WTC11 (cell line): ENCODE results near the gene SLIRP. TPM values are rescaled to one million over a fixed set of nuclear protein-coding genes. Genes with fewer than 3 reads are reported as not detected.

ENCODE experiments used
- ATF2 ChIP-seq: sonication (generic); formaldehyde crosslinking; IDR thresholded peaks from 2 replicates; pipeline ENCODE4 v1.8.1; 2022; ENCODE audit warnings: low read depth, missing genetic modification reagents, borderline replicate concordance
- ELF4 ChIP-seq: sonication (generic); formaldehyde crosslinking; IDR thresholded peaks from 2 replicates; pipeline ENCODE4 v1.8.1; 2022; ENCODE audit warnings: low read depth, mild to moderate bottlenecking, moderate library complexity, missing genetic modification reagents
- ERG ChIP-seq: fragments of 250-450 bp; sonication (Bioruptor Pico); IDR thresholded peaks from 2 replicates; pipeline ENCODE4 v1.8.0; 2021; ENCODE audit warnings: mild to moderate bottlenecking
- FOXP1 ChIP-seq: sonication (generic); formaldehyde crosslinking; IDR thresholded peaks from 2 replicates; pipeline ENCODE4 v1.8.0; 2022; ENCODE audit warnings: missing genetic modification reagents, mild to moderate bottlenecking, moderate library complexity, borderline replicate concordance
- GABPB1 ChIP-seq: sonication (generic); formaldehyde crosslinking; IDR thresholded peaks from 2 replicates; pipeline ENCODE4 v1.8.1; 2023; ENCODE audit warnings: mild to moderate bottlenecking, missing genetic modification reagents
- HMGXB4 ChIP-seq: sonication (generic); formaldehyde crosslinking; IDR thresholded peaks from 2 replicates; pipeline ENCODE4 v1.8.1; 2023; ENCODE audit warnings: mild to moderate bottlenecking, moderate library complexity, missing genetic modification reagents
- KAT7 ChIP-seq: sonication (generic); formaldehyde crosslinking; IDR thresholded peaks from 2 replicates; pipeline ENCODE4 v1.8.1; 2023; ENCODE audit warnings: missing genetic modification reagents, mild to moderate bottlenecking, borderline replicate concordance
- MAX ChIP-seq: sonication (generic); formaldehyde crosslinking; IDR thresholded peaks from 2 replicates; pipeline ENCODE4 v1.8.0; 2022; ENCODE audit warnings: mild to moderate bottlenecking, missing genetic modification reagents
- NFYB ChIP-seq: sonication (generic); formaldehyde crosslinking; conservative IDR thresholded peaks from 2 replicates; pipeline ENCODE4 v1.8.0; 2022; ENCODE audit warnings: low read depth, missing genetic modification reagents
- NR2C2 ChIP-seq: sonication (generic); formaldehyde crosslinking; IDR thresholded peaks from 2 replicates; pipeline ENCODE4 v1.8.0; 2022; ENCODE audit warnings: mild to moderate bottlenecking, missing genetic modification reagents
- SOX15 ChIP-seq: fragments of 250-450 bp; sonication (Bioruptor Pico); IDR thresholded peaks from 2 replicates; pipeline ENCODE4 v1.9.0; 2021; ENCODE audit warnings: mild to moderate bottlenecking
- TEAD4 ChIP-seq: sonication (generic); formaldehyde crosslinking; IDR thresholded peaks from 2 replicates; pipeline ENCODE4 v1.8.0; 2022; ENCODE audit warnings: mild to moderate bottlenecking, missing genetic modification reagents
- ZBTB21 ChIP-seq: sonication (generic); formaldehyde crosslinking; IDR thresholded peaks from 2 replicates; pipeline ENCODE4 v1.8.1; 2023; ENCODE audit warnings: mild to moderate bottlenecking, missing genetic modification reagents, borderline replicate concordance
- ZNF281 ChIP-seq: sonication (generic); formaldehyde crosslinking; IDR thresholded peaks from 2 replicates; pipeline ENCODE4 v1.8.0; 2023; ENCODE audit warnings: mild to moderate bottlenecking, missing genetic modification reagents
- ZNF671 ChIP-seq: fragments of 250-450 bp; sonication (Bioruptor Pico); IDR thresholded peaks from 2 replicates; pipeline ENCODE4 v1.8.0; 2021; ENCODE audit warnings: mild to moderate bottlenecking
- total RNA-seq: library from RNA; stranded (reverse); gene quantifications from 3 replicates; pipeline ENCODE4 v1.2.3, GENCODE V29; 2021
- TF ChIP-seq, protein P1 (sequence below): sonication (generic); formaldehyde crosslinking; IDR thresholded peaks from 2 replicates; pipeline ENCODE4 v1.8.1; 2022; ENCODE audit warnings: low read depth, mild to moderate bottlenecking, moderate library complexity, missing genetic modification reagents, borderline replicate concordance
- TF ChIP-seq, protein P2 (sequence below): sonication (generic); formaldehyde crosslinking; IDR thresholded peaks from 2 replicates; pipeline ENCODE4 v1.8.0; 2023; ENCODE audit warnings: missing genetic modification reagents, mild to moderate bottlenecking, borderline replicate concordance
- TF ChIP-seq, protein P3 (sequence below): sonication (generic); formaldehyde crosslinking; IDR thresholded peaks from 2 replicates; pipeline ENCODE4 v1.8.1; 2022; ENCODE audit warnings: missing genetic modification reagents, borderline replicate concordance

Gene SLIRP
- total RNA-seq, 1 experiment from 2014 or later, result 377 TPM

DNA sequence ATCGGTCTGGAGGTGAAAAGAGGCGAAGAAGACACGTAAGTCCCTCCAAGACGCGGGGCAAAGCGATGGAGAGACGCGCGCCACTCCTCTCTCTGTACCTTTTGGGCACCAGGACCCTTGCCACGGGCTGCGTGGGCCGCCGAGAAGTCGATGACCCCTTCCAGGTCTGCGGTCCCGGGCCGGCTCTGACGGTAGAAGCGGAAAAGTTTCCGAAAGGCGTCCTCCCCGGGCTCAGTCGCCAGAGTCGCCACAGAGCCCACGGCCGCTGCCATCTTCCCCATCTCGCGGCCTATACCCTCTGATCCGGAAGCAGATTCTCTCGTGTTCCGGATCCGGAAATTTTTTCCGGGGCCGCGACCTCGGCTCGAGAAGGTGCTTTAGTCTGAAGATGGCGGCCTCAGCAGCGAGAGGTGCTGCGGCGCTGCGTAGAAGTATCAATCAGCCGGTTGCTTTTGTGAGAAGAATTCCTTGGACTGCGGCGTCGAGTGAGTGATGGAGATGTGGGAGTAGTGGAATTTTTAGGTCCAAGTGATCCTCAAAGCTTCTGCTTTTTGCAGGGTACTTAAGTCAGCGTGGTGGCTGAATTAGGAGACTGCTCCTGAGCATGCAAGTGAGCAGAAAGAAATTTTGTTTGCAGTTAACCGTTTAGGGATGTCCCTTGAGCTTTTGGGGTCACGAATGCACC, at the start of gene SLIRP, which contains the start of gene ALKBH1 (continued):
- TF ChIP-seq, protein P1, sequence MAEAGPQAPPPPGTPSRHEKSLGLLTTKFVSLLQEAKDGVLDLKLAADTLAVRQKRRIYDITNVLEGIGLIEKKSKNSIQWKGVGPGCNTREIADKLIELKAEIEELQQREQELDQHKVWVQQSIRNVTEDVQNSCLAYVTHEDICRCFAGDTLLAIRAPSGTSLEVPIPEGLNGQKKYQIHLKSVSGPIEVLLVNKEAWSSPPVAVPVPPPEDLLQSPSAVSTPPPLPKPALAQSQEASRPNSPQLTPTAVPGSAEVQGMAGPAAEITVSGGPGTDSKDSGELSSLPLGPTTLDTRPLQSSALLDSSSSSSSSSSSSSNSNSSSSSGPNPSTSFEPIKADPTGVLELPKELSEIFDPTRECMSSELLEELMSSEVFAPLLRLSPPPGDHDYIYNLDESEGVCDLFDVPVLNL (CRISPR knock-in tag), result no peak
- TF ChIP-seq TEAD4 (CRISPR knock-in tag) (no peak), ZBTB21 (no peak), MAX (CRISPR knock-in tag) (peak; percentile 69; the same call in 1 of the 2 replicates), GABPB1 (peak; percentile 79; the same call in 1 of the 2 replicates), ERG (CRISPR knock-in tag) (no peak), NFYB (CRISPR knock-in tag) (no peak), HMGXB4 (CRISPR knock-in tag) (no peak), ATF2 (CRISPR knock-in tag) (no peak), ZNF281 (CRISPR knock-in tag) (no peak), ELF4 (no peak), ZNF671 (CRISPR knock-in tag) (no peak), KAT7 (CRISPR knock-in tag) (no peak), SOX15 (CRISPR knock-in tag) (no peak), FOXP1 (CRISPR knock-in tag) (peak; percentile 50; the same call in 1 of the 2 replicates), NR2C2 (CRISPR knock-in tag) (peak; percentile 97)
- TF ChIP-seq, protein P2, sequence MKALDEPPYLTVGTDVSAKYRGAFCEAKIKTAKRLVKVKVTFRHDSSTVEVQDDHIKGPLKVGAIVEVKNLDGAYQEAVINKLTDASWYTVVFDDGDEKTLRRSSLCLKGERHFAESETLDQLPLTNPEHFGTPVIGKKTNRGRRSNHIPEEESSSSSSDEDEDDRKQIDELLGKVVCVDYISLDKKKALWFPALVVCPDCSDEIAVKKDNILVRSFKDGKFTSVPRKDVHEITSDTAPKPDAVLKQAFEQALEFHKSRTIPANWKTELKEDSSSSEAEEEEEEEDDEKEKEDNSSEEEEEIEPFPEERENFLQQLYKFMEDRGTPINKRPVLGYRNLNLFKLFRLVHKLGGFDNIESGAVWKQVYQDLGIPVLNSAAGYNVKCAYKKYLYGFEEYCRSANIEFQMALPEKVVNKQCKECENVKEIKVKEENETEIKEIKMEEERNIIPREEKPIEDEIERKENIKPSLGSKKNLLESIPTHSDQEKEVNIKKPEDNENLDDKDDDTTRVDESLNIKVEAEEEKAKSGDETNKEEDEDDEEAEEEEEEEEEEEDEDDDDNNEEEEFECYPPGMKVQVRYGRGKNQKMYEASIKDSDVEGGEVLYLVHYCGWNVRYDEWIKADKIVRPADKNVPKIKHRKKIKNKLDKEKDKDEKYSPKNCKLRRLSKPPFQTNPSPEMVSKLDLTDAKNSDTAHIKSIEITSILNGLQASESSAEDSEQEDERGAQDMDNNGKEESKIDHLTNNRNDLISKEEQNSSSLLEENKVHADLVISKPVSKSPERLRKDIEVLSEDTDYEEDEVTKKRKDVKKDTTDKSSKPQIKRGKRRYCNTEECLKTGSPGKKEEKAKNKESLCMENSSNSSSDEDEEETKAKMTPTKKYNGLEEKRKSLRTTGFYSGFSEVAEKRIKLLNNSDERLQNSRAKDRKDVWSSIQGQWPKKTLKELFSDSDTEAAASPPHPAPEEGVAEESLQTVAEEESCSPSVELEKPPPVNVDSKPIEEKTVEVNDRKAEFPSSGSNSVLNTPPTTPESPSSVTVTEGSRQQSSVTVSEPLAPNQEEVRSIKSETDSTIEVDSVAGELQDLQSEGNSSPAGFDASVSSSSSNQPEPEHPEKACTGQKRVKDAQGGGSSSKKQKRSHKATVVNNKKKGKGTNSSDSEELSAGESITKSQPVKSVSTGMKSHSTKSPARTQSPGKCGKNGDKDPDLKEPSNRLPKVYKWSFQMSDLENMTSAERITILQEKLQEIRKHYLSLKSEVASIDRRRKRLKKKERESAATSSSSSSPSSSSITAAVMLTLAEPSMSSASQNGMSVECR, result 0 out of 2 replicates have a peak, but pooled peaks have one; percentile 13
- TF ChIP-seq, protein P3, sequence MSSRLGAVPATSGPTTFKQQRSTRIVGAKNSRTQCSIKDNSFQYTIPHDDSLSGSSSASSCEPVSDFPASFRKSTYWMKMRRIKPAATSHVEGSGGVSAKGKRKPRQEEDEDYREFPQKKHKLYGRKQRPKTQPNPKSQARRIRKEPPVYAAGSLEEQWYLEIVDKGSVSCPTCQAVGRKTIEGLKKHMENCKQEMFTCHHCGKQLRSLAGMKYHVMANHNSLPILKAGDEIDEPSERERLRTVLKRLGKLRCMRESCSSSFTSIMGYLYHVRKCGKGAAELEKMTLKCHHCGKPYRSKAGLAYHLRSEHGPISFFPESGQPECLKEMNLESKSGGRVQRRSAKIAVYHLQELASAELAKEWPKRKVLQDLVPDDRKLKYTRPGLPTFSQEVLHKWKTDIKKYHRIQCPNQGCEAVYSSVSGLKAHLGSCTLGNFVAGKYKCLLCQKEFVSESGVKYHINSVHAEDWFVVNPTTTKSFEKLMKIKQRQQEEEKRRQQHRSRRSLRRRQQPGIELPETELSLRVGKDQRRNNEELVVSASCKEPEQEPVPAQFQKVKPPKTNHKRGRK (CRISPR knock-in tag), result no peak
- TF ChIP-seq, all 79 proteins: peak for 13
